PC-9 (cell line): Measurements from ENCODE around the gene CCDC88C.
"Not testable (repeated sequence)": the region's sequence is repeated elsewhere in the genome, so short reads cannot be mapped to it uniquely, and the experiment has no call there.

Source experiments
- CTCF ChIP-seq: fragments of 200-600 bp; sonication (generic); conservative IDR thresholded peaks from 2 replicates; pipeline ENCODE4 v1.6.1; 2017; ENCODE audit warnings: mixed run types, antibody characterized with exemption, mild to moderate bottlenecking, moderate library complexity
- EZH2 ChIP-seq: fragments of 200-600 bp; sonication (generic); IDR thresholded peaks from 2 replicates; pipeline ENCODE4 v1.8.0; 2017; ENCODE audit warnings: antibody characterized with exemption, low read depth

DNA sequence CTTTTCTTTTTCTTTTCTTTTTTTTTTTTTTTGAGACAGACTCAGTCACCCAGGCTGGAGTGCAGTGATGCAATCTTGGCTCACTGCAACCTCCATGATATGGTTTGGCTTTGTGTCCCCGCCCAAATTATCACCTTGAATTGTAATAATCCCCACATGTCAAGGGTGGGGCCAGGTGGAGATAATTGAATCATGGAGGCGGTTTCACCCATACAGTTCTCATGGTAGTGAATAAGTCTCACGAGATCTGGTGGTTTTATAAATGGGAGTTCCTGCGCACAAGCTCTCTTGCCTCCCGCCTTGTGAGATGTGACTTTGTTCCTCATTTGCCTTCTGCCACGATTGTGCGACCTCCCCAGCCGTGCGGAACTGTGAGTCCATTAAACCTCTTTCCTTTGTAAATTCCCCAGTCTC, 7.9 kb upstream of the CCDC88C start:
- not testable (repeated sequence) for TF ChIP-seq CTCF, EZH2
